ENCODE measurements around the gene NGDN. TPM values are rescaled to one million over a fixed set of nuclear protein-coding genes. Genes with fewer than 3 reads are reported as not detected.

The NGDN gene
- total RNA-seq, 1 experiment from 2014 or later, result 85.2 TPM

GRCh38 chr14:23517650-23518326, 48.3 kb downstream of the NGDN start:
- no peaks in the 10 kb centered on the region for H3K4me1 ChIP-seq
- peaks cover 3% of the 10 kb centered on the region; the same call in 1 of the 2 replicates for H3K27me3 ChIP-seq
- no peak for DNase-seq
- no peaks in the 10 kb centered on the region for H3K36me3 ChIP-seq
- no peak overlapping the region for H3K4me3 ChIP-seq
- no peak overlapping the region for H3K27ac ChIP-seq
- no peaks in the 10 kb centered on the region for H3K9me3 ChIP-seq (replicated peaks)

- Histone ChIP-seq H3K4me3 (no peak overlapping the region), H3K36me3 (no peaks in the 10 kb centered on the region), H3K27me3 (peaks cover 3% of the 10 kb centered on the region; the same call in 1 of the 2 replicates), H3K9me3 (replicated peaks) (no peaks in the 10 kb centered on the region), H3K27ac (no peak overlapping the region), H3K4me1 (no peaks in the 10 kb centered on the region)
- no peak for DNase-seq
These were observed 49.2 kb downstream of the NGDN start for GRCh38 chr14:23518709-23519108.

GRCh38 chr14:23520899-23521533, 51.5 kb downstream of the NGDN start:
- Histone ChIP-seq H3K27me3 (peaks cover 3% of the 10 kb centered on the region; the same call in 1 of the 2 replicates), H3K9me3 (replicated peaks) (no peaks in the 10 kb centered on the region), H3K4me3 (no peak overlapping the region), H3K36me3 (no peaks in the 10 kb centered on the region), H3K27ac (no peak overlapping the region), H3K4me1 (peaks cover 5% of the 10 kb centered on the region; the same call in 1 of the 2 replicates)
- DNase-seq, result no peak

- peaks cover 6% of the 10 kb centered on the region; the same call in 1 of the 2 replicates for H3K4me1 ChIP-seq
- H3K27me3 ChIP-seq, result peaks cover 3% of the 10 kb centered on the region; the same call in 1 of the 2 replicates
- H3K27ac ChIP-seq, result no peak overlapping the region
- DNase-seq, result no peak
- H3K4me3 ChIP-seq, result no peak overlapping the region
- no peaks in the 10 kb centered on the region for H3K9me3 ChIP-seq (replicated peaks)
- H3K36me3 ChIP-seq, result no peaks in the 10 kb centered on the region
These were observed 52.5 kb downstream of the NGDN start for GRCh38 chr14:23521785-23522640.

GRCh38 chr14:23522643-23523198, 53.2 kb downstream of the NGDN start:
- no peak overlapping the region for H3K27ac ChIP-seq
- peaks cover 6% of the 10 kb centered on the region; the same call in 1 of the 2 replicates for H3K4me1 ChIP-seq
- peaks cover 3% of the 10 kb centered on the region; the same call in 1 of the 2 replicates for H3K27me3 ChIP-seq
- no peaks in the 10 kb centered on the region for H3K36me3 ChIP-seq
- no peaks in the 10 kb centered on the region for H3K9me3 ChIP-seq (replicated peaks)
- H3K4me3 ChIP-seq, result no peak overlapping the region
- no peak for DNase-seq

- H3K4me3 ChIP-seq, result no peak overlapping the region
- no peak overlapping the region for H3K27ac ChIP-seq
- peaks cover 3% of the 10 kb centered on the region; the same call in 1 of the 2 replicates for H3K27me3 ChIP-seq
- no peaks in the 10 kb centered on the region for H3K9me3 ChIP-seq (replicated peaks)
- no peak for DNase-seq
- peaks cover 6% of the 10 kb centered on the region; the same call in 1 of the 2 replicates for H3K4me1 ChIP-seq
- no peaks in the 10 kb centered on the region for H3K36me3 ChIP-seq
These were observed 53.9 kb downstream of the NGDN start for GRCh38 chr14:23523229-23524016.

- peaks cover 8% of the 10 kb centered on the region for H3K4me1 ChIP-seq
These were observed 55.5 kb downstream of the NGDN start for GRCh38 chr14:23524954-23525353.

GRCh38 chr14:23525611-23526010, 56.1 kb downstream of the NGDN start:
- no peaks in the 10 kb centered on the region for H3K27me3 ChIP-seq
- H3K4me3 ChIP-seq, result no peak overlapping the region
- DNase-seq, result peak; percentile 57 to 71
- H3K9me3 ChIP-seq (replicated peaks), result no peaks in the 10 kb centered on the region
- peaks cover 14% of the 10 kb centered on the region for H3K4me1 ChIP-seq
- H3K36me3 ChIP-seq, result no peaks in the 10 kb centered on the region
- H3K27ac ChIP-seq, result no peak overlapping the region

More at GRCh38 chr14:23524954-23525353, 55.5 kb downstream of the NGDN start:
- no peak overlapping the region for H3K27ac ChIP-seq
- H3K27me3 ChIP-seq, result peaks cover 2% of the 10 kb centered on the region; the same call in 1 of the 2 replicates
- no peaks in the 10 kb centered on the region for H3K36me3 ChIP-seq
- H3K9me3 ChIP-seq (replicated peaks), result no peaks in the 10 kb centered on the region
- no peak for DNase-seq
- H3K4me3 ChIP-seq, result no peak overlapping the region

Other genes starting within 250 kb of the NGDN start
- gene RNF212B, start 231.8 kb upstream of the NGDN start, total RNA-seq (2014; rRNA removed; shearing (Covaris generic)), result not detected in 2 replicates
- gene HOMEZ, start 183.6 kb upstream of the NGDN start, total RNA-seq (2014; rRNA removed; shearing (Covaris generic)), result 10.4 and 11.2 TPM in 2 replicates
- 6.6 and 9.7 TPM in 2 replicates for gene PPP1R3E, start 166.8 kb upstream of the NGDN start, total RNA-seq (2014; rRNA removed; shearing (Covaris generic))
- 19.0 and 22.3 TPM in 2 replicates for gene BCL2L2, start 162.9 kb upstream of the NGDN start, total RNA-seq (2014; rRNA removed; shearing (Covaris generic))
- gene PABPN1, start 148.2 kb upstream of the NGDN start, total RNA-seq (2014; rRNA removed; shearing (Covaris generic)), result 129 and 141 TPM in 2 replicates
- gene SLC22A17, start 116.8 kb upstream of the NGDN start, total RNA-seq (2014; rRNA removed; shearing (Covaris generic)), result 2.7 and 2.8 TPM in 2 replicates
- gene EFS, start 104.5 kb upstream of the NGDN start, total RNA-seq (2014; rRNA removed; shearing (Covaris generic)), result 22.5 and 26.4 TPM in 2 replicates
- gene IL25, start 96.9 kb upstream of the NGDN start, total RNA-seq (2014; rRNA removed; shearing (Covaris generic)), result not detected in 2 replicates
- 0.32 and 0.46 TPM in 2 replicates for gene CMTM5, start 92.7 kb upstream of the NGDN start, total RNA-seq (2014; rRNA removed; shearing (Covaris generic))
- gene MYH6, start 61.4 kb upstream of the NGDN start, total RNA-seq (2014; rRNA removed; shearing (Covaris generic)), result not detected in 2 replicates
- 0.20 and 0.23 TPM in 2 replicates for gene MYH7, start 34.0 kb upstream of the NGDN start, total RNA-seq (2014; rRNA removed; shearing (Covaris generic))
- gene ZFHX2, start 82.1 kb downstream of the NGDN start, total RNA-seq (2014; rRNA removed; shearing (Covaris generic)), result 0.04 and 0.05 TPM in 2 replicates
- gene THTPA, start 86.6 kb downstream of the NGDN start, total RNA-seq (2014; rRNA removed; shearing (Covaris generic)), result 12.3 and 14.9 TPM in 2 replicates
- not detected in 2 replicates for gene AP1G2, start 98.1 kb downstream of the NGDN start, total RNA-seq (2014; rRNA removed; shearing (Covaris generic))
- gene JPH4, start 109.1 kb downstream of the NGDN start, total RNA-seq (2014; rRNA removed; shearing (Covaris generic)), result 0.10 TPM in 2 replicates
- 0.84 and 0.99 TPM in 2 replicates for gene DHRS2, start 166.7 kb downstream of the NGDN start, total RNA-seq (2014; rRNA removed; shearing (Covaris generic))